Ascending aorta (tissue), 2 donors: ENCODE data around the gene RHOF. TPM values are rescaled to one million over a fixed set of nuclear protein-coding genes. Genes with fewer than 3 reads are reported as not detected.

Source experiments
- DNase-seq, 2 donors: peaks; one replicate each; pipeline ENCODE4 v3.0.0-alpha.2; 2019; ENCODE audit warnings: low spot score in 2 of 2
- H3K27ac ChIP-seq, 2 donors: fragments of 200-600 bp; sonication (generic); one replicate each; pipeline ENCODE4 v1.5.1; 2016 to 2017; ENCODE audit warnings: mild to moderate bottlenecking in 1 of 2
- H3K27me3 ChIP-seq: fragments of 200-600 bp; sonication (generic); one replicate; pipeline ENCODE4 v1.5.1; 2017
- H3K36me3 ChIP-seq, 2 donors: fragments of 200-600 bp; sonication (generic); one replicate each; pipeline ENCODE4 v1.5.1; 2016
- H3K4me1 ChIP-seq, 2 donors: fragments of 200-600 bp; sonication (generic); one replicate each; pipeline ENCODE4 v1.5.1; 2016 to 2017; ENCODE audit warnings: mild to moderate bottlenecking in 1 of 2
- H3K4me3 ChIP-seq, 2 donors: fragments of 200-600 bp; sonication (generic); one replicate each; pipeline ENCODE4 v1.5.1; 2016 to 2017; ENCODE audit warnings: mild to moderate bottlenecking in 1 of 2
- H3K9me3 ChIP-seq, 2 donors: fragments of 200-600 bp; sonication (generic); one replicate each; pipeline ENCODE4 v1.5.1; 2016
- CTCF ChIP-seq, 3 experiments: fragments of 200-600 bp in 2 of 3; fragments of 450-650 bp in 1 of 3; sonication (generic) in 2 of 3; IDR thresholded peaks; one replicate each; pipeline ENCODE4 v1.5.1; 2016 to 2019; ENCODE audit warnings: antibody characterized with exemption in 3 of 3, mild to moderate bottlenecking in 1 of 3, moderate library complexity in 1 of 3
- intact Hi-C: fragments of 100-400 bp; cut with DNase I; formaldehyde crosslinking; loops from one replicate; pipeline ENCODE4 v1.15.1; 2023
- total RNA-seq: library from RNA; depleted of rRNA; stranded (reverse); fragments of >200 nt; gene quantifications from one replicate; pipeline ENCODE4 v1.1.0, GENCODE V29; 2016

The RHOF gene
- total RNA-seq, 1 donor from 2014 or later = 1.9 TPM

GRCh38 chr12:121798787-121799155, 5.3 kb upstream of the RHOF start:
- Histone ChIP-seq H3K4me1 (peaks cover 23 to 40% of the 10 kb centered on the region in 2 donors), H3K36me3 (peaks cover 5 to 7% of the 10 kb centered on the region in 2 donors), H3K4me3 (peak overlapping the region; percentile 94 to 98), H3K27me3 (no peaks in the 10 kb centered on the region), H3K27ac (peak overlapping the region; percentile 100), H3K9me3 (no peaks in the 10 kb centered on the region)
- intact Hi-C loops = loop anchor here (5.0 to 10.0 kb wide), 2 partner anchors 261 to 426 kb away; partner anchors contain the start of gene DIABLO
- TF ChIP-seq CTCF (IDR thresholded peaks at IDR 0.05) = no peak
- DNase-seq = no peak

- Histone ChIP-seq H3K4me3 (peak overlapping the region; percentile 94 to 98), H3K27me3 (no peaks in the 10 kb centered on the region), H3K9me3 (no peaks in the 10 kb centered on the region), H3K4me1 (peaks cover 29 to 42% of the 10 kb centered on the region in 2 donors), H3K36me3 (peaks cover 5 to 7% of the 10 kb centered on the region in 2 donors), H3K27ac (peak overlapping the region; percentile 100)
- intact Hi-C loops = loop anchor here (5.0 to 10.0 kb wide), 2 partner anchors 261 to 427 kb away; partner anchors contain the start of gene DIABLO
- no peak for TF ChIP-seq CTCF (IDR thresholded peaks at IDR 0.05)
- DNase-seq = no peak
Measured at GRCh38 chr12:121797937-121798786, 4.7 kb upstream of the RHOF start.

- H3K27me3 ChIP-seq = no peaks in the 10 kb centered on the region
- DNase-seq = peak; percentile 89 to 99
- TF ChIP-seq CTCF (IDR thresholded peaks at IDR 0.05) = peak; percentile 29 to 43 (median 30)
- intact Hi-C loops = loop anchor here (5.0 to 10.0 kb wide), 2 partner anchors 260 to 428 kb away; partner anchors contain the start of gene DIABLO
- peaks cover 30 to 42% of the 10 kb centered on the region in 2 donors for H3K4me1 ChIP-seq
- H3K27ac ChIP-seq = peak overlapping the region; percentile 100
- peaks cover 5 to 7% of the 10 kb centered on the region in 2 donors for H3K36me3 ChIP-seq
- no peaks in the 10 kb centered on the region for H3K9me3 ChIP-seq
- peak overlapping the region; percentile 41 to 94 for H3K4me3 ChIP-seq
Measured at GRCh38 chr12:121796855-121797751, 3.6 kb upstream of the RHOF start.

- peak; percentile 96 to 97 (median 97) for TF ChIP-seq CTCF (IDR thresholded peaks at IDR 0.05)
- H3K27me3 ChIP-seq = no peaks in the 10 kb centered on the region
- no peaks in the 10 kb centered on the region for H3K9me3 ChIP-seq
- peak overlapping the region; percentile 100 for H3K27ac ChIP-seq
- H3K36me3 ChIP-seq = peaks cover 5 to 7% of the 10 kb centered on the region in 2 donors
- H3K4me3 ChIP-seq = peak overlapping the region in 1 of 2 donors; percentile 67
- H3K4me1 ChIP-seq = peaks cover 30 to 42% of the 10 kb centered on the region in 2 donors
- intact Hi-C loops = loop anchor here (1.0 to 10.0 kb wide), 5 partner anchors 9 to 430 kb away; partner anchors contain the start of genes DIABLO, HPD and SETD1B
- DNase-seq = peak in 1 of 2 donors; percentile 95
Measured at GRCh38 chr12:121795034-121795968, 1.8 kb upstream of the RHOF start.
